PC-9 (cell line): ENCODE measurements around the gene SF3B2. TPM values are rescaled to one million over a fixed set of nuclear protein-coding genes. Genes with fewer than 3 reads are reported as not detected.

ENCODE experiments used
- Bru-seq: library from RNA; stranded (reverse); fragments of 400-500 nt; gene quantifications from one replicate; lab custom pipeline; 2021; lab: Mats Ljungman, UMichigan
- BruChase-seq, 2 experiments: library from RNA; stranded (reverse); fragments of 400-500 nt; gene quantifications; one replicate each; lab custom pipeline; 2021; lab: Mats Ljungman, UMichigan
- BruUV-seq: library from RNA; stranded (reverse); fragments of 400-500 nt; replicated peaks from 2 replicates; lab custom pipeline; 2021; lab: Mats Ljungman, UMichigan
- CTCF ChIA-PET: fragments of 300-600 bp; sonication (Branson Sonifier 250); formaldehyde crosslinking; loops from one replicate; lab custom pipeline; 2022; ENCODE audit warnings: antibody characterized with exemption; lab: Charles Lee
- POLR2A ChIA-PET: fragments of 300-600 bp; sonication (Branson Sonifier 250); formaldehyde crosslinking; loops from one replicate; lab custom pipeline; 2022; ENCODE audit warnings: antibody characterized with exemption; ENCODE audit not compliant: unreplicated experiment; lab: Charles Lee
- DNase-seq, 2 experiments: peaks; one replicate each; pipeline versions ENCODE4 v3.0.0 to v3.0.0-alpha.2; 2015 to 2022; ENCODE audit warnings: mixed read lengths in 1 of 2
- H2AFZ ChIP-seq: fragments of 200-600 bp; sonication (generic); 2 replicates; pipeline ENCODE4 v1.8.1; 2017; ENCODE audit warnings: antibody characterized with exemption
- H3F3A ChIP-seq: fragments of 200-600 bp; sonication (generic); 2 replicates; pipeline ENCODE4 v1.8.1; 2017; ENCODE audit warnings: antibody characterized with exemption, mild to moderate bottlenecking, low read depth; ENCODE audit not compliant: insufficient read depth
- H3K27ac ChIP-seq: fragments of 200-600 bp; sonication (generic); 2 replicates; pipeline ENCODE4 v1.6.1; 2016; ENCODE audit warnings: mixed run types
- H3K27me3 ChIP-seq: fragments of 200-600 bp; sonication (generic); 2 replicates; pipeline ENCODE4 v1.6.1; 2016; ENCODE audit warnings: low read depth, mixed run types; ENCODE audit not compliant: insufficient read depth
- H3K36me3 ChIP-seq: fragments of 200-600 bp; sonication (generic); 2 replicates; pipeline ENCODE4 v1.6.1; 2016; ENCODE audit warnings: low read depth, mixed run types
- H3K4me1 ChIP-seq: fragments of 200-600 bp; sonication (generic); replicated peaks from 2 replicates; pipeline ENCODE4 v1.6.1; 2016; ENCODE audit warnings: mixed run types; ENCODE audit not compliant: insufficient read depth
- H3K4me2 ChIP-seq: fragments of 200-600 bp; sonication (generic); 2 replicates; pipeline ENCODE4 v1.6.1; 2017; ENCODE audit warnings: mixed run types
- H3K4me3 ChIP-seq: fragments of 200-600 bp; sonication (generic); 2 replicates; pipeline ENCODE4 v1.6.1; 2016; ENCODE audit warnings: mixed run types
- H3K79me2 ChIP-seq: fragments of 200-600 bp; sonication (generic); 2 replicates; pipeline ENCODE4 v1.6.1; 2017; ENCODE audit warnings: low read depth, mixed run types
- H3K9me2 ChIP-seq: fragments of 200-600 bp; sonication (generic); 2 replicates; pipeline ENCODE4 v1.8.1; 2017; ENCODE audit warnings: mild to moderate bottlenecking; ENCODE audit not compliant: insufficient read depth
- H3K9me3 ChIP-seq: fragments of 200-600 bp; sonication (generic); 2 replicates; pipeline ENCODE4 v1.8.1; 2016; ENCODE audit warnings: low read depth; ENCODE audit not compliant: insufficient read depth
- H4K20me1 ChIP-seq: fragments of 200-600 bp; sonication (generic); 2 replicates; pipeline ENCODE4 v1.8.1; 2017; ENCODE audit not compliant: insufficient read depth
- EZH2 ChIP-seq: fragments of 200-600 bp; sonication (generic); IDR thresholded peaks from 2 replicates; pipeline ENCODE4 v1.8.0; 2017; ENCODE audit warnings: antibody characterized with exemption, low read depth
- intact Hi-C: fragments of 100-400 bp; cut with micrococcal nuclease; formaldehyde crosslinking; loops from one replicate; pipeline ENCODE4 v1.10.0; 2022; ENCODE audit not compliant: unreplicated experiment
- long read RNA-seq: library from polyadenylated mRNA; stranded (forward); transcript quantifications from one replicate; pipeline ENCODE4 v2.0.0, GENCODE V29; 2022
- total RNA-seq: library from RNA; stranded (reverse); gene quantifications from 2 replicates; pipeline ENCODE4 v1.2.3, GENCODE V29; 2021
- TF ChIP-seq, protein P1 (sequence below): fragments of 200-600 bp; sonication (generic); conservative IDR thresholded peaks from 2 replicates; pipeline ENCODE4 v1.6.1; 2017; ENCODE audit warnings: mixed run types, antibody characterized with exemption, mild to moderate bottlenecking, moderate library complexity

The SF3B2 gene, protein sequence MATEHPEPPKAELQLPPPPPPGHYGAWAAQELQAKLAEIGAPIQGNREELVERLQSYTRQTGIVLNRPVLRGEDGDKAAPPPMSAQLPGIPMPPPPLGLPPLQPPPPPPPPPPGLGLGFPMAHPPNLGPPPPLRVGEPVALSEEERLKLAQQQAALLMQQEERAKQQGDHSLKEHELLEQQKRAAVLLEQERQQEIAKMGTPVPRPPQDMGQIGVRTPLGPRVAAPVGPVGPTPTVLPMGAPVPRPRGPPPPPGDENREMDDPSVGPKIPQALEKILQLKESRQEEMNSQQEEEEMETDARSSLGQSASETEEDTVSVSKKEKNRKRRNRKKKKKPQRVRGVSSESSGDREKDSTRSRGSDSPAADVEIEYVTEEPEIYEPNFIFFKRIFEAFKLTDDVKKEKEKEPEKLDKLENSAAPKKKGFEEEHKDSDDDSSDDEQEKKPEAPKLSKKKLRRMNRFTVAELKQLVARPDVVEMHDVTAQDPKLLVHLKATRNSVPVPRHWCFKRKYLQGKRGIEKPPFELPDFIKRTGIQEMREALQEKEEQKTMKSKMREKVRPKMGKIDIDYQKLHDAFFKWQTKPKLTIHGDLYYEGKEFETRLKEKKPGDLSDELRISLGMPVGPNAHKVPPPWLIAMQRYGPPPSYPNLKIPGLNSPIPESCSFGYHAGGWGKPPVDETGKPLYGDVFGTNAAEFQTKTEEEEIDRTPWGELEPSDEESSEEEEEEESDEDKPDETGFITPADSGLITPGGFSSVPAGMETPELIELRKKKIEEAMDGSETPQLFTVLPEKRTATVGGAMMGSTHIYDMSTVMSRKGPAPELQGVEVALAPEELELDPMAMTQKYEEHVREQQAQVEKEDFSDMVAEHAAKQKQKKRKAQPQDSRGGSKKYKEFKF
- 221 and 224 TPM in 2 replicates for total RNA-seq
- Bru-seq, nascent RNA = percentile 94 among the genes with signal in this experiment
- percentile 93 among the genes with signal in this experiment for BruChase-seq, experiment 1, labeled RNA remaining after a 2-hour chase
- BruChase-seq, experiment 2, labeled RNA remaining after a 6-hour chase = percentile 98 among the genes with signal in this experiment
- long read RNA-seq, transcript SF3B2-201 (22 exons, 2,903 nt) = major isoform, 155 of 232 reads
- long read RNA-seq, partial matches to known transcripts = 35 of 232 reads
- long read RNA-seq, other reads (novel, unspliced or antisense) = 42 of 232 reads

DNA sequence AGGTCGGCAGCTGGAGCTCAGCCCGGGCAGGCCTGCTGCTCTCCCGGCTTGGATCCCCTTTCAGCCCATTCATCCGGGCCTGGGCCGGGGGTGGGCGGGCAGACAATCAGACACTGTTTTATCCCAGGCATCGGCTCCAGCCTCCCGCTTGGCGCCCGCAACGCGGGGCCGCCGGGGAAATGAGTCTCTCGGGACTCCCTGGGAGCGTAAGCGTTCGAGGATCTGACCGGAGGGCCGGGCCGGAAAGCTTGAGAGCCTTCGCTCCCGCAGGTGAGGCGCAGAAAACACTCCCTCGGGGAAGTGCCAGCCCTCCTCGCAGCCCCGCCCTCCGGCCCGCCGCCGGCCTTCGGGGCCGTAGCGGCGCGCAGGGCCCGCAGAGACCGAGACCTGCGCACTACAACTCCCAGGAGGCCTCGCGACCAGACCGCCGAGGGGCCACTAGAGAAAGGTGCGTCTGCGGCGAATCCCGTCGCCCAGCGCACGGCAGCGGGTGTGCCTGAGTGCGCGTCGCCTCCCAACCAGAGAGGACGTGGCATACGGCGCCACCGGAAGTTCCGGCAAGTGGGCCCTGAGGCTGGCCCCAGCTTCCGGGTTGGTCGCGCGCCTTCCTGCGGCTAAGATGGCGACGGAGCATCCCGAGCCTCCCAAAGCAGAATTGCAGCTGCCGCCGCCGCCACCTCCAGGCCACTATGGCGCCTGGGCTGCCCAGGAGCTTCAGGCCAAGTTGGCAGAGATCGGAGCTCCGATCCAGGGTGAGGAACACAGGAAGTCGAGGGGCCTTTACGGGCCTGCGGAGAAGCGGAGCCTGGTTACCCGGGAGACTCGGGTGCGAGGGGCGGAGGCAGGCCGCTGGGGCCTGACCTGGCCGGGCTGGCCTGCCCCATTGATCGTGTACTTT lies at the start of gene SF3B2:
TSS of gene SF3B2 (plus strand) at position 599 of the 898 bp plus-strand sequence. CDS start at position 620, 21 bp downstream.
- CTCF ChIA-PET = interaction anchor here (0.6 kb wide), 2 partner anchors 30 to 176 kb away, joined by 3 to 7 read pairs; no protein-coding TSS in a partner anchor

DNA sequence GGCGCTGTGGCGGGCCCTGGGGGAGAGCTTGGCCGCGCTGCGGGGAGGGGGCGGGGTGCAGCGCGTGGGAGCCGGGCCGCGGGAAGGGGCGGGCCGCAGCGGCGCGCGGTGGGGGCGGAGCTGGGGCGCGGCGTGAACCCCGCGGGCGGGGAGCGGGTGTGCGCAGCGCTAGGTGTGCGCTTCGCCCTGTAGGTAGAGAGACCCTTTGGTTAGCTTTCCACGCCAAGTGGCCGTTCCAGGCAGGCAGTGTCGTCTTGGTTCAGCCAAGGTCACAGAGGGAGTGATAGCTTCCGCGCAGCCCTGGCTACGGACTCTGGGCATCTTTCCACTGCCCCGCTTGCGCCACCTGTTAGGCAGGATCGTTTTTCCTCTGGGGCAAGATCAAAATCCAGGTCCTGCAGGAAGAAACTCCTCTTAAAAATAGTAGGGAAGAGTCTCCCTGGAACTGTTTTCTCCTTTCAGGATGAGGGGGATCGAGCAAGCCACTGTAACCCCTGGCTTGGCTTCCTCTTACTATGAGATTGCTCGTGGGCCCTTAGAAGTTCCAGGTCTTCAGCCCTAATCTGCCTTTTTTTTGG lies 49.4 kb upstream of the SF3B2 start:
- Histone ChIP-seq H3K36me3 (peaks cover 33% of the 10 kb centered on the region), H3F3A (peaks cover 57% of the 10 kb centered on the region), H3K27ac (peak overlapping the region; percentile 78), H2AFZ (peak overlapping the region; percentile 88), H3K4me3 (peak overlapping the region; percentile 90), H3K79me2 (peaks cover 51% of the 10 kb centered on the region), H4K20me1 (peaks cover 7% of the 10 kb centered on the region; the same call in 1 of the 2 replicates), H3K27me3 (no peaks in the 10 kb centered on the region), H3K4me1 (peaks cover 14% of the 10 kb centered on the region), H3K9me3 (no peaks in the 10 kb centered on the region), H3K9me2 (no peaks in the 10 kb centered on the region), H3K4me2 (peak overlapping the region; percentile 99)
- no TSS peak for BruUV-seq
- intact Hi-C loops = loop anchor here (1.0 to 2.0 kb wide), 3 partner anchors 11 to 50 kb away; partner anchors contain the start of gene SF3B2
- ChIA-PET CTCF (interaction anchor here (0.7 to 1.1 kb wide), 3 partner anchors 20 to 443 kb away, joined by 3 to 11 read pairs (median 4); partner anchors contain the start of gene MUS81), POLR2A (interaction anchor here (0.5 to 1.4 kb wide), 6 partner anchors 8 to 265 kb away, joined by 3 to 12 read pairs (median 6); partner anchors contain the start of genes EFEMP2 and FOSL1)
- peak; percentile 53 to 70 for DNase-seq
- no peak for TF ChIP-seq EZH2
- TF ChIP-seq, protein P1, sequence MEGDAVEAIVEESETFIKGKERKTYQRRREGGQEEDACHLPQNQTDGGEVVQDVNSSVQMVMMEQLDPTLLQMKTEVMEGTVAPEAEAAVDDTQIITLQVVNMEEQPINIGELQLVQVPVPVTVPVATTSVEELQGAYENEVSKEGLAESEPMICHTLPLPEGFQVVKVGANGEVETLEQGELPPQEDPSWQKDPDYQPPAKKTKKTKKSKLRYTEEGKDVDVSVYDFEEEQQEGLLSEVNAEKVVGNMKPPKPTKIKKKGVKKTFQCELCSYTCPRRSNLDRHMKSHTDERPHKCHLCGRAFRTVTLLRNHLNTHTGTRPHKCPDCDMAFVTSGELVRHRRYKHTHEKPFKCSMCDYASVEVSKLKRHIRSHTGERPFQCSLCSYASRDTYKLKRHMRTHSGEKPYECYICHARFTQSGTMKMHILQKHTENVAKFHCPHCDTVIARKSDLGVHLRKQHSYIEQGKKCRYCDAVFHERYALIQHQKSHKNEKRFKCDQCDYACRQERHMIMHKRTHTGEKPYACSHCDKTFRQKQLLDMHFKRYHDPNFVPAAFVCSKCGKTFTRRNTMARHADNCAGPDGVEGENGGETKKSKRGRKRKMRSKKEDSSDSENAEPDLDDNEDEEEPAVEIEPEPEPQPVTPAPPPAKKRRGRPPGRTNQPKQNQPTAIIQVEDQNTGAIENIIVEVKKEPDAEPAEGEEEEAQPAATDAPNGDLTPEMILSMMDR = no peak; the same call in 1 of the 2 replicates

More for the DNA sequence above, at the start of gene SF3B2:
- DNase-seq = peak; percentile 98 to 99
- H3K9me3 ChIP-seq = no peaks in the 10 kb centered on the region
- BruUV-seq = no TSS peak
- peak within 1 kb of the TSS; percentile 75 for H3K27ac ChIP-seq
- peak within 1 kb of the TSS; percentile 97 for H2AFZ ChIP-seq
- no peaks in the 10 kb centered on the region for H3K9me2 ChIP-seq
- H3K4me1 ChIP-seq = peaks cover 20% of the 10 kb centered on the region
- H3K79me2 ChIP-seq = peaks cover 38% of the 10 kb centered on the region
- peaks cover 27% of the 10 kb centered on the region for H3K36me3 ChIP-seq
- TF ChIP-seq, protein P1 = no peak
- no peak for TF ChIP-seq EZH2
- H3F3A ChIP-seq = peaks cover 29% of the 10 kb centered on the region
- H3K4me3 ChIP-seq = peak within 1 kb of the TSS; percentile 99
- H4K20me1 ChIP-seq = peaks cover 11% of the 10 kb centered on the region; the same call in 1 of the 2 replicates
- no peaks in the 10 kb centered on the region for H3K27me3 ChIP-seq
- POLR2A ChIA-PET = interaction anchor here (0.5 to 0.7 kb wide), 10 partner anchors 14 to 458 kb away, joined by 3 to 23 read pairs (median 6); partner anchors contain the start of gene CATSPER1
- intact Hi-C loops = loop anchor here (2.0 to 5.0 kb wide), 3 partner anchors 39 to 480 kb away; partner anchors contain the start of genes BANF1, CST6, EIF1AD and FAM89B
- H3K4me2 ChIP-seq = peak within 1 kb of the TSS; percentile 96
